ENCODE measurements around the gene DDX43.

The DDX43 gene

DNA sequence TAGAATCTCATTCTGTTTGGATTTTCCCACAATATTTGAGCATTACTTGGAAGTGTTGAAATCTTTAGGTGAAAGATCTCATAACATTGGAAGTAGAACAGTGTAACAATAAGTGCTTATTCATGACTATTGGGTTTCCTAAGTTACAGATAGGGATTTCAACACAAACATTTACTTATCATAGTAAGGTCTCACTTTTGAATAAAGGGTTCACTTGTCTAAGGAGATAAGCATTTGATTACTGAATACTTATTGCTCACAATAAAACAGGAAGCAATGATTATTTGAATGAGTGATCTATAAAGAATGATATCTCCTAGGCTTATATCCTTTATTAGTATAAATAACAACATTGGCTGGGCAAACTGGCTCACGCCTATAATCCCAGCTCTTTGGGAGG, 14.8 kb downstream of the DDX43 start:
- DNase-seq (ENCODE audit: low read depth): no peak
- TF ChIP-seq CTCF (conservative IDR thresholded peaks at IDR 0.05; ENCODE audit: low read depth, low read length): no peak
- H3K4me3 ChIP-seq (ENCODE audit: low read length): no peak overlapping the region

- DNase-seq (ENCODE audit: low read depth): no peak
- TF ChIP-seq CTCF (conservative IDR thresholded peaks at IDR 0.05; ENCODE audit: low read depth, low read length): no peak
These were observed 18.5 kb downstream of the DDX43 start for GRCh38 chr6:73413102-73413501.

GRCh38 chr6:73418081-73418741, 23.6 kb downstream of the DDX43 start:
- no peak for TF ChIP-seq CTCF (conservative IDR thresholded peaks at IDR 0.05; ENCODE audit: low read depth, low read length)
- DNase-seq (ENCODE audit: low read depth): no peak

More at GRCh38 chr6:73413102-73413501, 18.5 kb downstream of the DDX43 start:
- H3K4me3 ChIP-seq (ENCODE audit: low read length): no peak overlapping the region

DNA sequence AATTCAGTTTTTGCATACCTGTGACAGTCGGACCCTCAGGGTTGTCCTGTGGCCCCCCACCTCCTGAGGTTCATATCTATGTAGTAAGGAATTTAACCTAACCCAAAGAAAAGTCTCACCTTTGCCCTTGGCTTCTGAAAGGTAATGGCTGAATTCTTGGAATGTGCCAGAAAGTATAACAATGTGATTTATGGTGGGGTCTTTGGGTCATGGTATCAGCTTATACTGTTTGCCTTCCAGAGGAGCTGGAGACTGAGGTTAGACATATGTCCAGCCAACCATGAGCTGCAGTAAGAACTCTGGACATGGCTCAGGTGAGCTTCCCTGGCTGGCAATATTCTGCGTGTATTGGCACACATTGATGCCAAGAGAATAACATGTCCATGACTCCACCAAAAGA, 26.9 kb downstream of the DDX43 start:
- no peak for DNase-seq (ENCODE audit: low read depth)
- no peak overlapping the region for H3K4me3 ChIP-seq (ENCODE audit: low read length)
- no peak for TF ChIP-seq CTCF (conservative IDR thresholded peaks at IDR 0.05; ENCODE audit: low read depth, low read length)

More at GRCh38 chr6:73418081-73418741, 23.6 kb downstream of the DDX43 start:
- H3K4me3 ChIP-seq (ENCODE audit: low read length): no peak overlapping the region

DNA sequence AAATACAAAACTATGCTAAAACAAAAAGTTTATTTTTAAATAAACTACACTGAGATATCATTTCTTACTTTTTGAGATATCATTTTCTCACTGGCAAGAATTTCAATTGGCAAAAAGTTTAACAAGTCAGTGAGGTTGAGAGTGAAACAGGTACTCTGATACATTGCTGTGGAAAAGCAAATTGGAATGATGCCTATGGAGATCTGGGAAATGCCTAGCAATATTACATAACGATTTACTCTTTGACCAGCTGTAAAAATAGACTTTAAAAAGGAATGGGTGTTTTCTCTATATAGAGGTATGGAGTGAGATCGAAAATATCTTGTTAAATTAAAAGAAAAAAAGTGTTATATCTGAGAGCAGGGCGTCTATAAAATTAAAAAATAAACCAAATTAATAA, 40.6 kb downstream of the DDX43 start:
- no peak for DNase-seq (ENCODE audit: low read depth)
- H3K4me3 ChIP-seq (ENCODE audit: low read length): no peak overlapping the region
- no peak for TF ChIP-seq CTCF (conservative IDR thresholded peaks at IDR 0.05; ENCODE audit: low read depth, low read length)

DNA sequence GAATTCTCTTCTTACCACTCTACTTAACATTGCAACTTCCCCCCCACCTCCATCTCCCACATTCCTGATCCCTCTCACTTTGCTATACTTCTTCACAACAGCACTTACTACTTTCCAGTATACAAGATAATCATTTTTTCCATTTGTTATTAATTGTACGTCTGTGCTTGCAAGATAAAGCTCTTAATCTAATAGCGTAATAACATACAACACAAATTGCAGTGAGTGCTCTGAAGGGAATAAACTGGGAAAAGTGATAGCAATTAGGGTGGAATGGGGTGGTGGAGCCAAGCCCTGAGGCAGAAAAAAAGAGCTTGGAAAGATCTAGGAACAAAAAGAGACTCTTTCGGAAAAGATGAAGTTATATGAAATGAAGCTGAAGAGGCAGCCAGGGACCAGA, 48.9 kb downstream of the DDX43 start:
- TF ChIP-seq CTCF (conservative IDR thresholded peaks at IDR 0.05; ENCODE audit: low read depth, low read length): no peak
- no peak for DNase-seq (ENCODE audit: low read depth)
- no peak overlapping the region for H3K4me3 ChIP-seq (ENCODE audit: low read length)

All from retinal pigment epithelial cell (primary cell).